OCI-LY1 (cell line): Measurements from ENCODE around the gene ANKRD40CL.

Experiments
- H2AFZ ChIP-seq: fragments of 200-600 bp; sonication (generic), shearing (Covaris generic); 2 replicates; pipeline ENCODE4 v1.6.0; 2014; ENCODE audit warnings: antibody characterized with exemption, mild to moderate bottlenecking, low read length
- H3F3A ChIP-seq: fragments of 200-600 bp; sonication (generic), shearing (Covaris generic); 2 replicates; pipeline ENCODE4 v1.6.0; 2014; ENCODE audit warnings: mild to moderate bottlenecking, antibody characterized with exemption, low read length, moderate library complexity; ENCODE audit not compliant: insufficient read depth
- H3K27ac ChIP-seq: fragments of 200-600 bp; sonication (generic); 2 replicates; pipeline ENCODE4 v1.5.1; 2014; ENCODE audit warnings: low read length, mixed run types, mild to moderate bottlenecking, low read depth; ENCODE audit not compliant: poor library complexity, severe bottlenecking
- H3K27me3 ChIP-seq: fragments of 200-600 bp; sonication (generic); 2 replicates; pipeline ENCODE4 v1.6.0; 2014; ENCODE audit warnings: antibody characterized with exemption, mild to moderate bottlenecking, low read length, moderate library complexity; ENCODE audit not compliant: insufficient read depth
- H3K36me3 ChIP-seq: fragments of 200-600 bp; sonication (generic); 2 replicates; pipeline ENCODE4 v1.6.1; 2014; ENCODE audit warnings: mild to moderate bottlenecking, antibody characterized with exemption, low read length, moderate library complexity, mixed read lengths; ENCODE audit not compliant: insufficient read depth
- H3K4me1 ChIP-seq: fragments of 200-600 bp; sonication (generic); 2 replicates; pipeline ENCODE4 v1.5.1; 2014; ENCODE audit warnings: mild to moderate bottlenecking, low read length, moderate library complexity; ENCODE audit not compliant: insufficient read depth, severe bottlenecking
- H3K4me2 ChIP-seq: fragments of 200-600 bp; sonication (generic), shearing (Covaris generic); 2 replicates; pipeline ENCODE4 v1.6.1; 2014; ENCODE audit warnings: low read length
- H3K4me3 ChIP-seq: fragments of 200-600 bp; sonication (generic); 2 replicates; pipeline ENCODE4 v1.5.1; 2014; ENCODE audit warnings: low read length, low read depth, mild to moderate bottlenecking, mixed read lengths; ENCODE audit not compliant: poor library complexity, severe bottlenecking
- H3K79me2 ChIP-seq: fragments of 200-600 bp; shearing (Covaris generic); 2 replicates; pipeline ENCODE4 v1.6.1; 2016; ENCODE audit warnings: mixed run types, low read length, mixed read lengths; ENCODE audit not compliant: insufficient read depth
- H3K9ac ChIP-seq: fragments of 200-600 bp; sonication (generic), shearing (Covaris generic); 2 replicates; pipeline ENCODE4 v1.6.1; 2014; ENCODE audit warnings: mild to moderate bottlenecking, low read length, mixed read lengths
- H3K9me2 ChIP-seq: fragments of 200-600 bp; sonication (generic), shearing (Covaris generic); 2 replicates; pipeline ENCODE4 v1.6.1; 2014; ENCODE audit warnings: low read depth, mild to moderate bottlenecking, low read length, mixed read lengths
- H3K9me3 ChIP-seq: fragments of 200-600 bp; shearing (Covaris generic); 2 replicates; pipeline ENCODE4 v1.6.1; 2014; ENCODE audit warnings: low read length, mixed read lengths
- H4K20me1 ChIP-seq: fragments of 200-600 bp; sonication (generic), shearing (Covaris generic); 2 replicates; pipeline ENCODE4 v1.6.0; 2016; ENCODE audit warnings: mild to moderate bottlenecking, low read length; ENCODE audit not compliant: insufficient read depth
- EZH2 ChIP-seq: fragments of 200-600 bp; sonication (generic), shearing (Covaris generic); IDR thresholded peaks from 2 replicates; pipeline ENCODE4 v1.8.0; 2017; ENCODE audit warnings: borderline replicate concordance, mixed run types, mild to moderate bottlenecking, antibody characterized with exemption, low read length, moderate library complexity, mixed read lengths
- TF ChIP-seq, protein P1 (sequence below): fragments of 200-600 bp; sonication (generic), shearing (Covaris generic); IDR thresholded peaks from 2 replicates; pipeline ENCODE4 v1.5.1; 2017; ENCODE audit warnings: mild to moderate bottlenecking, antibody characterized with exemption, low read length, moderate library complexity, mixed read lengths

The ANKRD40CL gene

DNA sequence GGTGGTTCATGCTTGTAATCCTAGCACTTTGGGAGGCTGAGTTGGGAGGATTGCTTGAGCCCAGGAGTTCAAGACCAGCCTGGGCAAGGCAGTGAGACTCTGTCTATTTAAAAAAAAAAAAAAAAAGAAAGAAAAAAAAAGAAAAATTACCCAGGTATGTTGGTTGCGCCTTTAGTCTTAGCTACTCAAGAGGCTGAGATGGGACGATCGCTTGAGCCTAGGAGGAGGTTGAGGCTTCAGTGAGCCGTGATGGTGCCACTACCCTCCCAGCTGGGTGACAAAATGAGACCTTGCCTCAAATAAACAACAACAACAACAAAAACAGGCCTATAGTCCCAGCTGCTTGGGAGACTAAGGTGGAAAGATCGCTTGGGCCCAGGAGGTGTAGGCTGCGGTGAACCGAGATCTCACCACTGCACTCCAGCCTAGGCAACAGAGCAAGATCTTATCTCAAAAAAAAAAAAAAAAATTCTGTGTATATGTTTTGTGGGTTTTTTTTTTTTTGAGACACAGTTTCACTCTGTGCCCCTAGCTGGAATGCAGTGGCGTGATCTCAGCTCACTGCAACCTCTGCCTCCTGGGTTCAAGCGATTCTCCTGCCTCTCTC, 12.5 kb upstream of the ANKRD40CL start:
- Histone ChIP-seq H3K4me1 (no peaks in the 10 kb centered on the region), H2AFZ (no peak overlapping the region), H4K20me1 (no peaks in the 10 kb centered on the region), H3K9me2 (no peaks in the 10 kb centered on the region), H3K36me3 (no peaks in the 10 kb centered on the region), H3K79me2 (no peaks in the 10 kb centered on the region), H3K9ac (no peak overlapping the region), H3K27me3 (no peaks in the 10 kb centered on the region), H3K9me3 (no peaks in the 10 kb centered on the region), H3K4me3 (no peak overlapping the region), H3K27ac (no peak overlapping the region), H3K4me2 (no peak overlapping the region), H3F3A (no peaks in the 10 kb centered on the region)
- TF ChIP-seq, protein P1, sequence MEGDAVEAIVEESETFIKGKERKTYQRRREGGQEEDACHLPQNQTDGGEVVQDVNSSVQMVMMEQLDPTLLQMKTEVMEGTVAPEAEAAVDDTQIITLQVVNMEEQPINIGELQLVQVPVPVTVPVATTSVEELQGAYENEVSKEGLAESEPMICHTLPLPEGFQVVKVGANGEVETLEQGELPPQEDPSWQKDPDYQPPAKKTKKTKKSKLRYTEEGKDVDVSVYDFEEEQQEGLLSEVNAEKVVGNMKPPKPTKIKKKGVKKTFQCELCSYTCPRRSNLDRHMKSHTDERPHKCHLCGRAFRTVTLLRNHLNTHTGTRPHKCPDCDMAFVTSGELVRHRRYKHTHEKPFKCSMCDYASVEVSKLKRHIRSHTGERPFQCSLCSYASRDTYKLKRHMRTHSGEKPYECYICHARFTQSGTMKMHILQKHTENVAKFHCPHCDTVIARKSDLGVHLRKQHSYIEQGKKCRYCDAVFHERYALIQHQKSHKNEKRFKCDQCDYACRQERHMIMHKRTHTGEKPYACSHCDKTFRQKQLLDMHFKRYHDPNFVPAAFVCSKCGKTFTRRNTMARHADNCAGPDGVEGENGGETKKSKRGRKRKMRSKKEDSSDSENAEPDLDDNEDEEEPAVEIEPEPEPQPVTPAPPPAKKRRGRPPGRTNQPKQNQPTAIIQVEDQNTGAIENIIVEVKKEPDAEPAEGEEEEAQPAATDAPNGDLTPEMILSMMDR: no peak
- no peak for TF ChIP-seq EZH2

GRCh38 chr17:50778988-50779387, 11.7 kb upstream of the ANKRD40CL start:
- no peak overlapping the region for H3K27ac ChIP-seq
- H3K9me3 ChIP-seq: no peaks in the 10 kb centered on the region
- H4K20me1 ChIP-seq: no peaks in the 10 kb centered on the region
- no peak overlapping the region for H3K9ac ChIP-seq
- H2AFZ ChIP-seq: no peak overlapping the region
- H3K36me3 ChIP-seq: no peaks in the 10 kb centered on the region
- no peaks in the 10 kb centered on the region for H3K9me2 ChIP-seq
- no peaks in the 10 kb centered on the region for H3F3A ChIP-seq
- H3K4me3 ChIP-seq: no peak overlapping the region
- TF ChIP-seq EZH2: no peak
- TF ChIP-seq, protein P1: no peak
- no peaks in the 10 kb centered on the region for H3K79me2 ChIP-seq
- H3K4me1 ChIP-seq: no peaks in the 10 kb centered on the region
- H3K27me3 ChIP-seq: no peaks in the 10 kb centered on the region
- H3K4me2 ChIP-seq: no peak overlapping the region

DNA sequence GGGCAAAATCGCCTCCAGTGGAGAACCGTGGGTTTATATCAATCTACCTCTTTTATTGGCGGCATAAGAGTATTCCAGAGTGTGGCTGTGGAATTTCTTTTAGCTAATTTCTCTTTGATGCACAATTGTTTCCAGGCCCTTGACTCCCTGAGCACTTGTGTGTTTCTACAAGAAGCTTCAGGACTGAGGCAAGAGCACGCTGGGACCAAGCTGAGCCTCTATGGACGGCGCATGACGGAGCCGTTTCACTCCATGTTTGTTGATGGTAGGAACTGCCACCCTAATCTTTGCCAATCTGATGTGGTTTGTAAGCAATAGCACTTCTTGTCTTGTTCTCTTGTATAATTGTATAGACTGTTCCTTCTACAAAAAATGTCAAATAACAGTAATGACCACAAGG, 11.2 kb upstream of the ANKRD40CL start:
- Histone ChIP-seq H3K9ac (no peak overlapping the region), H4K20me1 (no peaks in the 10 kb centered on the region), H3K9me2 (no peaks in the 10 kb centered on the region), H3K9me3 (no peaks in the 10 kb centered on the region), H2AFZ (no peak overlapping the region), H3K4me3 (no peak overlapping the region), H3K79me2 (no peaks in the 10 kb centered on the region), H3K4me2 (no peak overlapping the region), H3K4me1 (no peaks in the 10 kb centered on the region), H3K27ac (no peak overlapping the region), H3K27me3 (no peaks in the 10 kb centered on the region), H3F3A (no peaks in the 10 kb centered on the region), H3K36me3 (no peaks in the 10 kb centered on the region)
- TF ChIP-seq, protein P1: no peak
- TF ChIP-seq EZH2: no peak
